HG03064 (cell line): ENCODE results near the gene GLT8D2.

Experiments used
- ATAC-seq: cut with Tn5 transposase; IDR thresholded peaks from one replicate; pipeline ENCODE4 v1.9.1; 2021; ENCODE audit warnings: low read depth; ENCODE audit not compliant: unreplicated experiment

GLT8D2 gene, protein sequence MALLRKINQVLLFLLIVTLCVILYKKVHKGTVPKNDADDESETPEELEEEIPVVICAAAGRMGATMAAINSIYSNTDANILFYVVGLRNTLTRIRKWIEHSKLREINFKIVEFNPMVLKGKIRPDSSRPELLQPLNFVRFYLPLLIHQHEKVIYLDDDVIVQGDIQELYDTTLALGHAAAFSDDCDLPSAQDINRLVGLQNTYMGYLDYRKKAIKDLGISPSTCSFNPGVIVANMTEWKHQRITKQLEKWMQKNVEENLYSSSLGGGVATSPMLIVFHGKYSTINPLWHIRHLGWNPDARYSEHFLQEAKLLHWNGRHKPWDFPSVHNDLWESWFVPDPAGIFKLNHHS

GRCh38 chr12:104049903-104050356 lies at the start of gene GLT8D2:
TSS of gene GLT8D2 (minus strand) at chr12:104050187. CDS start at chr12:104019648, 30,539 bp downstream.
- no peak for ATAC-seq

DNA sequence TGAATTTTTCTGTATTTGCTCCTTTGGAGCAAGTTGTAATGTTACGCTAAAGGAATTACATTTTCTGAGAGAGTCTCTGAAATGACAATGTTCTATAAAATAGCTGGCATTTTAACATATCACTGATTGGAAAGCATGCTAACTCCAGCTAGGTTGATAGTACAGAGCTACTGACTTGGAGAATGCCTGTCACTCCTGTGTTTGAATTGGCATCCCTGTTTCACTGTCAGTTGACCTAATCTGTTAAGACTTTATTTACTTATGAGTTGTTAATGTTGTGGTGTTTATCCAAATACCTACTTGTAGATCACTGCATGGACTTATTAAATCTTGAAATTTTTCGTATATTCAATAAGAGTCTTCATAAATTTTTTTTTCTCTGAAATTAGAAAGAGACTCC lies 48.0 kb upstream of the GLT8D2 start:
- ATAC-seq = no peak

DNA sequence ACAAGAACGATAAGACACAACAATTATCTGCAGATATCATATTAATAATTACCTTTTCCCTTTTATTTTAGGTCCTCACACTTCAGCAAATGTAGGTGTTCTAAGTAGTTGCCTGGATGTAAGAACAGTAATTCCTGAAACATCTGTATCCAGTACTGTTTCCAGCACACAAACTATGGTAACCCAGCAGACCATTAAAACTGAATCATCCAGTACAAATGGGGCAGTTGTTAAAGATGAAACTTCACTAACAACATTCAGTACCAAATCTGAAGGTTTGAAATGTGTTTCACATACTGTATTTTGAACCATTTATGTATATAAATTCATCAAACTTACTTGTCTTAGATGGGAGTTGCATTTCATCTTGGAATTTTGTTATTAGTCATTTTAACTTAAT lies 45.3 kb upstream of the GLT8D2 start:
- ATAC-seq = no peak

DNA sequence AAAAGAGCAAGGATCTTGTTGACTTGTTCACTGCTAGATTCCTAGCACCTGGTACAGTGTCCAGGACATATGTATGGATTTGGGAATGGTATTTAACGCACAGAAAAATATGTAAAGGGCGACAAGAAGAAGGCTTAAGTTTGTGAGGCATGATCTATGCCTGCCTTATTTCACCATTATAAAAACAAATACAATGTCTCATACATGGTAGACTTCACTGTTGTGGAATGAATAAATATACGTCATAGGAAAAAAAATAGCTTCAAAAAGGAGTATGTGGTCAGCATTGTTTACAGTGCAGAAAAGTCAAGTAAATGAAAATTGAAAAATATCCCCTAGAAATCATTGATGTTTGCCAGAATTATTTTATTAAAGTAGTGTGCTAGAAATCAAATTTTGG lies 44.3 kb upstream of the GLT8D2 start:
- ATAC-seq = no peak

DNA sequence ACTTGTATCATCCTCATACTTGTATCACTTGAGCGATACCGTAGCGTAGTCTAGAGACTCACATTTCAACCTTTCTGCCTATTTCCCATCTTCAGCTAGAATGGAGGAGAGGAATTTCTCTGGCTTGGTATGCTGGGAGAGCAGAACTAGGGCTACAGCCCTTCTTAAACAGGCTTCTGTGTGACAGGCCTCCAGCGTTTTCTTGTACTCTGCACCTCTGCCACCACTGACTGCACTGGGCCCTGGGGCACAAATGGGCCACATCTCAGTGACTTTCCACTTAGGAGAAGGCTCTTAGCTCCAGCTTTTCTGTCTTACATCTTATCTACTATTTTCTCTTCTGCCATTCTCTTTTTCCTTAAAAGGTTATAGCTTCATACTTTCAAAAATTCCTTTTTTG lies 41.1 kb upstream of the GLT8D2 start:
- no peak for ATAC-seq

DNA sequence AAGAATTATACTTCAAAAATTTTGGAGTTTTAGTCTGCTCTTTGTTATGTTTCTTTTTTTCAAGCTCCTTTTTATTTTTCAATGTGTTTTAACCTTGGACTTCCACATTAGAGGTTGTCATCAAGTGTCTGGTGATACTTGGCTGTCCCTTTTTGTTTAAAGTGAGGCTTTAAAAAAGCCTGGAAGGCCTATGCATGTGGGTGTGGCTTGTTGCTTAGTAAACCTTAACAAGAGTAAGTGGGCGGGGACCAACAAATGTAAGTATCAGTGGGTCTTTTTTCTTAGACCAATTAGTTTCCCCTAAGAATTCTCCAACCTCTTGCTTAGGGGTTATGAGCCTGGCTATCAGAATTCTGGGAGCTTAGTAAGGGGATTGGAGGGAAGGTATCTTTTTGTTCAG lies 40.7 kb upstream of the GLT8D2 start:
- ATAC-seq = no peak

DNA sequence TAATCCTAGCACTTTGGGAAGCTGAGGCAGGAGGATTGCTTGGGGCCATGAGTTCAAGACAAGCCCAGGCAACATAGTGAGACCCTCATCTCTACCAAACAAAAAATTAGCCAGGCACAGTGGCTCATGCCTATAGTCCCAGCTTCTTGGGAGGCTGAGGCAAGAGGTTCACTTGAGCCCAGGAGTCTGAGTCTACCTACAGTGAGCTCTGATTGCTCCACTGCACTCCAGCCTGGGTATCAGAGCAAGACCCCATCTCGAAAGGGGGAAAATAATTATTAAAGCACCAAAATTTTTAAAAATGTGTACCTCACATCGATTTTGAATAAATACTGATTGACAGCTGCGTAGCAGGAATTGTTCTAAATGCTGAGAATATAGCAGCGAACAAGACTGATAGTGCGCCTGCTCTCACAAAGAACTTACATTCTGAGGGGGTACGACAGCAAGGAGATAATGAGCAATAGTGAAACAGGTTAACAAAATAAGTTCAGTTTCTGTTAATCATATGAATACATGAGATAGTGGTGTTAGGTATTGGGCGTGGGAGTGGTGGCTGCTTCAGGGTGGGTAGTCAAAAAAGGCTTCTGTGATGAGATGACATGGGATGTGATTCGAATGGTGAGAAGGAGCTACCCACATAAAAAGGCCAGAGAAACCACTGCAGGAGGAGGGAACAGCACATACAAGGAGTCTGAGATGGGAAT lies 33.9 kb upstream of the GLT8D2 start:
- ATAC-seq = no peak

GRCh38 chr12:104080764-104081163 lies 30.8 kb upstream of the GLT8D2 start:
- ATAC-seq = no peak

GRCh38 chr12:104079024-104079423 lies 29.0 kb upstream of the GLT8D2 start:
- ATAC-seq = no peak

GRCh38 chr12:104073699-104074098 lies 23.7 kb upstream of the GLT8D2 start:
- no peak for ATAC-seq

DNA sequence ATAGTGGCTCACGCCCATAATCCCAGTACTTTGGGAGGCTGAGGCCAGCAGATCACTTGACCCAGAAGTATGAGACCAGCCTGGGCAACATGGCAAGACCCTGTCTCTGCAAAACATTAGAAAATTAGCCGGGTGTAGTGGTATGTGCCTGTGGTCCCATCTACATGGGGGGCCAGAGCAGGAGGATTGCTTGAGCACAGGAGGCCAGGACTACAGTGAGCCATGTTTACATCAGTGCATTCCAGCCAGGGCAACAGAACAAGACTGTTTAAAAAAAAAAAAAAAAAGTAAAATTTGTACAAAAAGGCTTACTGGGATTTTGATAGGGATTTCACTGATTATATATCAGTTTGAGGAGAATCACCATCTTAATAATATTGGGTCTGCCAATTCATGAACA lies 22.1 kb upstream of the GLT8D2 start:
- no peak for ATAC-seq

DNA sequence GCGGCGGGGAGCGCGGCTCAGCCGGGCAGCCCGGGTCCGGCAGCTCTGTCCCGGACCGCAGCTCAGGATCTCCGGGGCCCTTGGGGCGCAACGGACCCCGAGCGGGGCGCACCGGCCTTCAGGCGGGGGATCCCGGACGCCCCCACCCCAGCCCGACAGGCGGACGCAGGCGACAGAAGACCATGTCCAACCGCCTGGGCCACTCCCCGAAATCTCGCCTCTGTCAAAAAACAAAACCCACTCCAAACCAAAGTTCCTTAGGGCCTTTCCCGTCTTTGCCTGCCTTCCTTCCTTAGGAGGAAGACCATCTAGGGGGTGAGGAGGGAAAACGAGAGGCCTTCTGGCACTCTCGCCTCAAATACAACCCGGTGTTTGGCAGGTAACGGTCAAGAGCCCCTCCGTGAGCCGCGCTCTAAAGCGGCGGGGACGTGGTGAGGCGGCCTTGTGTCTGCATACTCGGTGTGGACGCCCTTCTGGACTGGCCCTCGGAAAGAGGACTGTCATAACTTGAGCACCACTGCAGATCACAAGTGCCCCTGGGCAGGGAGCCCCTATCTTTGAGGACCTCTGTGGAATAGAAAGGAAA lies 14.9 kb upstream of the GLT8D2 start:
- ATAC-seq = no peak

- peak; percentile 93 for ATAC-seq
These were observed 14.2 kb upstream of the GLT8D2 start, which contains the start of gene HCFC2 for GRCh38 chr12:104064031-104064841. TSS of gene HCFC2 (plus strand) at chr12:104064531. CDS start at chr12:104064561, 30 bp downstream.

GRCh38 chr12:104063712-104064030 lies 13.7 kb upstream of the GLT8D2 start:
- ATAC-seq = peak; percentile 38

DNA sequence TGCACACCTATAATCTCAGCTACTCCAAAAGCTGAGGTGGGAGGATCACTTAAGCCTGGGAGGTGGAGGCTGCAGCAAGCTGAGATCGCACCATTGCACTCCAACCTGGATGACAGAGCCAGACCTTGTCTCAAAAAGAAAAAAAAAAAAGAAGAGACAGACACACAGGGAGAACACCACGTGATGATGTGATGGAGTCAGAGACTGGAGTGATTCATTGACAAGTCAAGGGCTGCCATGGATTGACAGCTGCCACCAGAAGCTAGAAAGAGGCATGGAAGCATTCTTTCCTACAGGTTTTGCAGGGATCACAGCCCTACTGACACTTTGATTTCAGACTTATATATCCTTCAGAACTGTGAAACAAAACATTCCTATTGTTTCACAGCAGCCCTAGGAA lies 10.8 kb upstream of the GLT8D2 start:
- ATAC-seq = no peak

GRCh38 chr12:104059963-104060362 lies 10.0 kb upstream of the GLT8D2 start:
- ATAC-seq = no peak

- ATAC-seq = no peak
These were observed 8.8 kb upstream of the GLT8D2 start for GRCh38 chr12:104058802-104059201.

GRCh38 chr12:104057771-104058197 lies 7.8 kb upstream of the GLT8D2 start:
- no peak for ATAC-seq

DNA sequence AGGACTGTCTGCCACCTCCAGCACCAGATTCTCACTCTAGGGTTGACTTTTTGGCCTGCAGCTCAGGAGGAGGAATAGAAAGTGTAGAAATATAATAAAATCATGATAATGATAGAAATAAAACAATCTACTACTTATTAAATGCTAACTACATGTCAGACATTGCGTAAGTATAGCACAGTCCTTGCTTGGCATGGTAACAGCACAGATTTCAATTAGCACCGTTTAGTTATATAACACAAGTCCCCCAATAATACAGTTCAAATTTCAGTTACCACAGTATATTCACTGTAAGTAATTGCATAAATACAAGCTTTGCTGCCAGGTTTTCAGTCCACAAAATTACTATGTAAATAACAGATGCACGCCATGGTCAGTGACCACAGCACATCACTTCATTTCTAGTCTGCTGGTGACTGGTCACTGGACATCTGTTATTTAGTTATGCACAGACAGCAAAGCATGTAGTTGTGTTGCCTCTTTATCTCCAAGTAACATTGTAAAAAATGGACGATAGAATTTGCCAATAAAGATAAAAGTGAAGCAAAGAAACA lies 6.5 kb upstream of the GLT8D2 start:
- ATAC-seq = no peak

DNA sequence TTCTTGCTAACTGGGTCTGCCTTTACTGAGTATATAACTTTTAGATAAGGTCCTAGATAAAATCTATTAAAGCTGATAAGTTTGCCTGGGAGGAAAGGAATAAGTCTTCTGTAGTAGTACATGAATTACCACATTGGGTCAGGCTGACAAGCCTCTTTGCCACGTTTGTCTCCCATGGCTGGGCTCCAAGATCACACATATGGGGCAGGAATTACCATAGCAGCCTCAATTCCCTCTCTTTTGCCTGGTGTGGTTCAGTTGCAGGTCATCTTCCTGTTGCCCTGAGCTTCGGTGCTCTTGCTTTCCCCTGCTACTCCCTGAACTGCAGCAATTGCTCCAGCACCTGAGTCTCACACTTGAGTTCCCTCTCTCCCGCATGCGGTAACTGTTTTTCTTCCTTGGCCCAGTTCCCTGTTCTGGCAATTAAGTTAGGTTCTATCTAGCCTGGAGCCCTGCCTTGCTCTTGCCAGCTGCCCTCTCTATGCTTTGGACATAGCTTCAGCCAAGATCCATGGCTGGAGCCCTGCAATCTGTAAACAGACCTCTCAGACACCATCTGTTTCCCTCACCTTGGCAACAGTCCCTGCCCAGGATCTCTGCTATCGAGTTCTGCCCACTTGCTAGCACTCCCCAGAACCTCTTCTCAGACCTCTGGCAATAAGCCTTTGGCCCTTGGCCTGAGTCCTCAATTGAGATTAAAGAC lies 5.8 kb upstream of the GLT8D2 start:
- no peak for ATAC-seq
